ENCODE data around the gene KRTAP3-3.

DNA sequence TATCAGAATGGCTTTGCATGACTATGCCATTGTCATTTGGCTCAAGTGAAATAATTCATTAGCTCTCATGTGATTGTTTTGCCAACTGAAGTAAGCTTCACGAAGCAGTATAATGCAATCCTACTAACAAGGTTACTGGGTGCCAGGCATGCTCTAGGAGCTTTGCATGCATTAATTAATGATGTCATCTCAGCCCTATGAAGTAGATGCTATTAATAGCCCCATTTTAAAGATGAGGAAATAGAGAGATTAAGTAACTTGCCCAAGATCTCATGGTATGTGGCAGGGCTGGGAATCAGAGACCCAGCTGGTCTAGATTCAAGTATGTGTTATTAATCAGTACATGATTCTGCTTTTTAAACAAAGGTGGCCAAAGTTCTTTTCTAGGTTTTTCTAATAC lies 41.3 kb downstream of the KRTAP3-3 start:
- TF ChIP-seq, protein P1, sequence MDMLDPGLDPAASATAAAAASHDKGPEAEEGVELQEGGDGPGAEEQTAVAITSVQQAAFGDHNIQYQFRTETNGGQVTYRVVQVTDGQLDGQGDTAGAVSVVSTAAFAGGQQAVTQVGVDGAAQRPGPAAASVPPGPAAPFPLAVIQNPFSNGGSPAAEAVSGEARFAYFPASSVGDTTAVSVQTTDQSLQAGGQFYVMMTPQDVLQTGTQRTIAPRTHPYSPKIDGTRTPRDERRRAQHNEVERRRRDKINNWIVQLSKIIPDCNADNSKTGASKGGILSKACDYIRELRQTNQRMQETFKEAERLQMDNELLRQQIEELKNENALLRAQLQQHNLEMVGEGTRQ (IDR thresholded peaks at IDR 0.05; ENCODE audit: low read length) = no peak
- TF ChIP-seq TEAD4 (IDR thresholded peaks at IDR 0.05; ENCODE audit: low read depth, low read length) (no peak), CHD1 (IDR thresholded peaks at IDR 0.05; ENCODE audit: low read depth, low read length) (no peak), CREB1 (IDR thresholded peaks at IDR 0.05) (no peak)
